Body of pancreas (tissue), 4 donors: ENCODE measurements around the gene ACIN1. TPM values are rescaled to one million over a fixed set of nuclear protein-coding genes. Genes with fewer than 3 reads are reported as not detected.

Experiments
- ATAC-seq: fragments of 150-250 bp; one replicate; pipeline ENCODE4 v1.9.1; 2016
- DNase-seq, 4 donors: peaks; one replicate each; pipeline ENCODE4 v3.0.0-alpha.2; 2019
- H3K27ac ChIP-seq, 4 donors: fragments of 200-600 bp; sonication (generic); 1 replicate in 3 of 4; 2 replicates in 1 of 4; pipeline versions ENCODE4 v1.5.1 to v1.6.1; 2016 to 2019; ENCODE audit warnings: mild to moderate bottlenecking in 1 of 4, mixed read lengths in 1 of 4, moderate library complexity in 1 of 4
- H3K27me3 ChIP-seq, 2 donors: fragments of 200-600 bp; sonication (generic); one replicate each; pipeline ENCODE4 v1.6.0; 2016; ENCODE audit warnings: mild to moderate bottlenecking in 1 of 2
- H3K36me3 ChIP-seq, 2 donors: fragments of 200-600 bp; sonication (generic); replicated peaks in 1 of 2; 2 replicates each; pipeline ENCODE4 v1.5.1; 2016; ENCODE audit warnings: low read depth in 2 of 2; ENCODE audit not compliant: insufficient read depth in 1 of 2
- H3K4me1 ChIP-seq: fragments of 200-600 bp; sonication (generic); one replicate; pipeline ENCODE4 v1.6.0; 2016
- H3K4me3 ChIP-seq, 2 donors: fragments of 200-600 bp; sonication (generic); 1 replicate in 1 of 2; 2 replicates in 1 of 2; pipeline ENCODE4 v1.5.1; 2016 to 2019
- H3K9me3 ChIP-seq, 3 donors: fragments of 200-600 bp; sonication (generic); 1 replicate in 2 of 3; 2 replicates in 1 of 3; pipeline ENCODE4 v1.5.1; 2016
- POLR2A ChIP-seq, 3 donors: fragments of 450-650 bp; IDR thresholded peaks; one replicate each; pipeline ENCODE4 v1.6.1; 2016; ENCODE audit warnings: antibody characterized with exemption in 3 of 3, mild to moderate bottlenecking in 2 of 3
- WGBS, 2 donors: methylation state at CpG; one replicate each; pipeline ENCODE4 v1.1.5; 2017; 5-methylcytosine and 5-hydroxymethylcytosine counted together
- intact Hi-C: fragments of 100-400 bp; cut with DNase I; formaldehyde crosslinking; loops from one replicate; pipeline ENCODE4 v1.15.1; 2023
- total RNA-seq, 2 donors: library from RNA; depleted of rRNA; stranded (reverse); fragments of >200 nt; gene quantifications; one replicate each; pipeline ENCODE4 v1.1.0, GENCODE V29; 2016
- TF ChIP-seq, protein P1 (sequence below), 7 experiments: fragments of 450-650 bp in 4 of 7; fragments of 200-600 bp in 3 of 7; sonication (generic) in 3 of 7; IDR thresholded peaks; one replicate each; pipeline ENCODE4 v1.5.1; 2016 to 2019; ENCODE audit warnings: antibody characterized with exemption in 7 of 7

The ACIN1 gene
- total RNA-seq, 2 donors from 2014 or later, result 91.6 to 110 TPM

DNA sequence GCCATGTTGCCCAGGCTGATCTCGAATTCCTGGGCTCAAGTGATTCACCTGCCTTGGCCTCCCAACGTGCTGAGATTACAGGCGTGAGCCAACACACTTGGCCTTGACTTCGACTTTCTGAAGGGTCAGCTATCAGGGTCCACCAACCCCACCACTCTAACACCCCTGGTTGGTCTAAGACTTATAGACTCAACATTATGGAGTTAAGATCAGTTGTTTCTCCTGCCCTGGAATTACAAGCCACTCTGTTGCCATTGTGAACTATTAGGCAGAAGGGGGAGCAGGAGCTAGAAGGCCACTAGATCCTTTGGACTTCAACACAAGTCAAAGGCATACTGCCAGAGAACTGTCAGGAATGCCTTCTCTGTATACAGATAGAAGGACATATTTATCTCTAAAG is 54.8 kb downstream of the ACIN1 start:
- no peak for TF ChIP-seq POLR2A (IDR thresholded peaks at IDR 0.05)
- TF ChIP-seq, protein P1, sequence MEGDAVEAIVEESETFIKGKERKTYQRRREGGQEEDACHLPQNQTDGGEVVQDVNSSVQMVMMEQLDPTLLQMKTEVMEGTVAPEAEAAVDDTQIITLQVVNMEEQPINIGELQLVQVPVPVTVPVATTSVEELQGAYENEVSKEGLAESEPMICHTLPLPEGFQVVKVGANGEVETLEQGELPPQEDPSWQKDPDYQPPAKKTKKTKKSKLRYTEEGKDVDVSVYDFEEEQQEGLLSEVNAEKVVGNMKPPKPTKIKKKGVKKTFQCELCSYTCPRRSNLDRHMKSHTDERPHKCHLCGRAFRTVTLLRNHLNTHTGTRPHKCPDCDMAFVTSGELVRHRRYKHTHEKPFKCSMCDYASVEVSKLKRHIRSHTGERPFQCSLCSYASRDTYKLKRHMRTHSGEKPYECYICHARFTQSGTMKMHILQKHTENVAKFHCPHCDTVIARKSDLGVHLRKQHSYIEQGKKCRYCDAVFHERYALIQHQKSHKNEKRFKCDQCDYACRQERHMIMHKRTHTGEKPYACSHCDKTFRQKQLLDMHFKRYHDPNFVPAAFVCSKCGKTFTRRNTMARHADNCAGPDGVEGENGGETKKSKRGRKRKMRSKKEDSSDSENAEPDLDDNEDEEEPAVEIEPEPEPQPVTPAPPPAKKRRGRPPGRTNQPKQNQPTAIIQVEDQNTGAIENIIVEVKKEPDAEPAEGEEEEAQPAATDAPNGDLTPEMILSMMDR (IDR thresholded peaks at IDR 0.05), result no peak
- DNase-seq (no peak), ATAC-seq (no peak)
- Histone ChIP-seq H3K4me1 (peaks cover 2% of the 10 kb centered on the region), H3K27me3 (no peaks in the 10 kb centered on the region), H3K27ac (no peak overlapping the region), H3K4me3 (no peak overlapping the region), H3K9me3 (no peaks in the 10 kb centered on the region), H3K36me3 (no peaks in the 10 kb centered on the region)
- intact Hi-C loops, result no loop called here
- WGBS, 2 donors, result 73 to 75% methylated on average over 4 of the region's 4 CpGs

DNA sequence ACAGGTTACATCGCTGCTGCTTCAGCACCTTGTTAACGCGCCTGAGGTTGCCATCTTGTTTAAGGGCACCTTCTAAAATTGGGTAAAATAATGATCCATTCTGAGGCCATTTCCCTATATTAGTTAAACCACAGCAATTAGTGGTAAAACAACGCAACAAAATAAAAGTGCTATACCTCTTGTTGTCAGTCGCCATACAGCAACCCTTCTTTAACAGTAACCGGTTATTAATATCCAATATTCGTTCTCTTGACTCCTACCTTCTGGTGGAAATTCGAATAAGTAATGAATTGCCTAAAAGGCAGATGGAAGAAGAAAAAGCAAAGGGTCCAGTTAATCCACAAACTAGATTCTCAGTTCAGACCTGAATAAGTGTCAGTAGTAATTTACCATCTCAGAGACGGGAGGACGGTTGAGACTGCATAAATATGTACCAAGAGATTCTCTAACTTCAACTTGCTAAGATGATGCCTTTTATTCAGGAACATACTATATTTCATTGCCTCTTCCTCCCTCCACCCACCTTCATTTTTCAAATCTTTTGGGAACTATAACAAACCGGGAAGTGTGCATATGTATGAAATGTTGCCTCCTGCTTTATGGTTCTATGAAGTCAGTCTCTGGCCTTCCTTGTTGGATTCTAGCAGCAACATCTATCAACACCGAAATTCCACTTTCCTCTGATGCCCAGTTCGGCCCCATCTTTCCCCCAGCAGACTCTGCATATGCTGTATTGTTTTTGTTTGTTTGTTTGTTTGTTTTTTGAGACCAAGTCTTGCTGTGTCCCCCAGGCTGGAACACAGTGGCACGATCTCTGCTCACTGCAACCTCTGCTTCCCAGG is 59.4 kb downstream of the ACIN1 start:
- Histone ChIP-seq H3K4me3 (no peak overlapping the region), H3K27me3 (no peaks in the 10 kb centered on the region), H3K4me1 (peaks cover 17% of the 10 kb centered on the region), H3K27ac (peak overlapping the region; percentile 83 to 93 (median 88)), H3K36me3 (peaks cover 0 to 5% of the 10 kb centered on the region in 2 donors), H3K9me3 (no peaks in the 10 kb centered on the region)
- WGBS, 2 donors, result 67 to 69% methylated on average over 14 of the region's 14 CpGs
- DNase-seq (no peak), ATAC-seq (no peak)
- no peak for TF ChIP-seq POLR2A (IDR thresholded peaks at IDR 0.05)
- TF ChIP-seq, protein P1 (IDR thresholded peaks at IDR 0.05), result no peak
- intact Hi-C loops, result no loop called here

DNA sequence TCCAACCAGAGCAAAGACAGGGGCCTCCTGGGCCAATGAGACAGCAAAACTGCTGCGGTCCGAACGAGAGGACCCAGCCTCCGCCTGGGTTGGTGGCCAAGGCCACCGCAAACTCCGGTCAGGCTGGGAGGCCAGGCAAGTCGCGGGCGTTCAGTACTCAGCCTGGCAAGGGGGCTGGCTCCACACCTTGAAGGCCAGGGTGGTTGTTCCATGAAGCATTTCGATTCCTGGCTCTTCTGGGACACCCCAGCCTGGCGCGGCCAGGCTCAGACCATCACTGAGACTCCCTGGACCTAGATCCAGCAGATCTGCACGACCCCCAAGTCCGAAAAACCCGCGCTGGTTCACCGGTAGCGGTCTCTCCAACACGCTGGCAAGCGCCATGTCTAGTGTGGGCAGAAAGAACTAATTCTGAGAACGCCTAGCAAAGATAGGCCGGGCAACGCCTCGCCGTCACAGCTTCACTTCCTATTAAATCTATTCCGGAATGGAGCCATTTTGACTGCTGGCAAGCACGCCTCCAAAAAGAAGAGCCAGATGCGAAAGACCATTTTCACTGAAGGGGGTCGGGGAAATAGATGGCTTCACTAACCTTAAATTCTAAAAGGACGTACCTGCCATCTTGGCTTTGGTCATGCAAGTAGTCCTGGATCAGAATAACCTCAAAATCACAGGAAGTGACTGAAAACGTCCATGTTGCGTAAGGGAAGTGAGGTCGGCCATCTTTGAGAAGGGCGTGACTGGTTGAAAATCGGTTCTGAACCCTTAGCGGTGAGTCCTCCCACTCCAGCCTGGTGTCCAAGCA is 60.2 kb downstream of the ACIN1 start, which contains the start of gene PSMB5:
PSMB5 (minus strand) TSS at position 403 of the 805 bp plus-strand sequence; CDS start at position 384, 19 bp downstream.
- intact Hi-C loops, result no loop called here
- no peaks in the 10 kb centered on the region for H3K27me3 ChIP-seq
- H3K4me3 ChIP-seq, result peak within 1 kb of the TSS; percentile 57 to 79
- TF ChIP-seq, protein P1 (IDR thresholded peaks at IDR 0.05), result peak in 4 of 7 experiments; percentile 32 to 48 (median 39)
- peak in 2 of 3 donors; percentile 69 to 75 for TF ChIP-seq POLR2A (IDR thresholded peaks at IDR 0.05)
- H3K36me3 ChIP-seq, result peaks cover 0 to 5% of the 10 kb centered on the region in 2 donors
- H3K9me3 ChIP-seq, result no peaks in the 10 kb centered on the region
- ATAC-seq (peak; percentile 97), DNase-seq (peak; percentile 91 to 96 (median 94))
- H3K4me1 ChIP-seq, result peaks cover 17% of the 10 kb centered on the region
- peak within 1 kb of the TSS; percentile 83 to 93 (median 88) for H3K27ac ChIP-seq
- WGBS, 2 donors, result 0 to 1% methylated on average over 6 to 36 of the region's 36 CpGs

DNA sequence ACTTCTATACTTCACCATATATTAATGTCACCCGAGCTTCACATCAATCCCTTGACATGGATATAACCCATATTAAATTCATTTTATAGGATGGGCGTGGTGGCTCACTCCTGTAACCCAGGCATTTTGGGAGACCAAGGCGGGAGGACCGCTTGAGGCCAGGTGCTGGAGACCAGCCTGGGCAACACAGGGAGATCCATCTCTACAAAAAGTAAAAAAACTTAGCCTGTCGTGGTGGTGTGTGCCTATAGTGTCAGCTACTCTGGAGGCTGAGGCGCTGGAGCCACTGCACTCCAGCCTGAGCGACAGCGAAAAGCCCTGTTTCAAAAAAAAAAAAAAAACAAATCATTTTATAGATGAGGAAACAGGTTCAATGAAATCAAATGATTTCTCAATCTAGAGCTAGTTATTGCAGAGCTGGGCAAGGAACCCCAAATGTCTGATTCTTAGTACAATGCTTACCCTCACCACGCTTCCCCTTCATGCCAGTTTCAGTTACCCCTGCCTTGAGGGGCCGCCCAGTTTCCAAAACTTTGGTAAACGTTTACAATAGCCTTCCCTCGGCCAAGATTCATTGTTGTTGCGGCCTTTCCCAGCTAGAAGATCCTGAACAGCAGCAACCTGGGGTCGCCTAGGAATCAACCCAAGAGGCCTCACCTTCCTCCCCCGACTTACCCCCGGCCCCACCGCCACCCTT is 61.0 kb downstream of the ACIN1 start:
- ATAC-seq (no peak), DNase-seq (no peak)
- intact Hi-C loops, result no loop called here

More for the DNA sequence above, 61.0 kb downstream of the ACIN1 start:
- Histone ChIP-seq H3K27ac (peak overlapping the region; percentile 83 to 93 (median 88)), H3K4me3 (peak overlapping the region; percentile 57 to 79), H3K36me3 (peaks cover 0 to 5% of the 10 kb centered on the region in 2 donors), H3K27me3 (no peaks in the 10 kb centered on the region), H3K4me1 (peaks cover 19% of the 10 kb centered on the region), H3K9me3 (no peaks in the 10 kb centered on the region)
- WGBS, 2 donors, result 30 to 37% methylated on average over 15 to 17 of the region's 17 CpGs
- no peak for TF ChIP-seq POLR2A (IDR thresholded peaks at IDR 0.05)
- TF ChIP-seq, protein P1 (IDR thresholded peaks at IDR 0.05), result no peak
